ENCODE measurements around the gene IRX4.

DNA sequence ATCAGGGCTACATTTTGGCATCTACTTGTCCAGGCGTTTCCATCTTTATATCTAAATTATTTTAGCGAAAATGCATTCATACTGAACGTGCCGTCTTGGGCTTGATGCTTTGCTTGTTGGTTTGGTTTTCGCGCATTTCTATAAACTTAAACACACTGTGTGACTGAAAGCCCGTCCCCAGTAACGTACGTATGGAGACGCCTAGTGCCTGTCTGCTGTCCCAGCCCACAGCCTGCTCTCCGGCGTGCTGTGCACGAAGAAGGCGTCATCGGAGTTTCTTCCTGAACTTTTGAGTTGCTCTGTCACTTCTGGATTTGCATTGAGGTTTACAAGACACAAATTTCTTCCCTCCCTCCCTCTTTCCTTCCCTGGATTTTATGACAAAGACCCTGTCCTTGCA, 40.6 kb upstream of the IRX4 start:
- TF ChIP-seq POLR2AphosphoS5 (IDR thresholded peaks at IDR 0.05; ENCODE audit: borderline replicate concordance, low read depth, low read length) (no peak), EZH2 (IDR thresholded peaks at IDR 0.05) (no peak)
